ENCODE measurements around the gene SPTLC2. TPM values are rescaled to one million over a fixed set of nuclear protein-coding genes. Genes with fewer than 3 reads are reported as not detected.

Gene SPTLC2
- total and polyA plus RNA-seq, 2 of the 13 experiments (the other 11 are each of a cell fraction or from before 2014, with no cell fraction given): 17.4 to 17.5 TPM

- TF ChIP-seq, protein P1, sequence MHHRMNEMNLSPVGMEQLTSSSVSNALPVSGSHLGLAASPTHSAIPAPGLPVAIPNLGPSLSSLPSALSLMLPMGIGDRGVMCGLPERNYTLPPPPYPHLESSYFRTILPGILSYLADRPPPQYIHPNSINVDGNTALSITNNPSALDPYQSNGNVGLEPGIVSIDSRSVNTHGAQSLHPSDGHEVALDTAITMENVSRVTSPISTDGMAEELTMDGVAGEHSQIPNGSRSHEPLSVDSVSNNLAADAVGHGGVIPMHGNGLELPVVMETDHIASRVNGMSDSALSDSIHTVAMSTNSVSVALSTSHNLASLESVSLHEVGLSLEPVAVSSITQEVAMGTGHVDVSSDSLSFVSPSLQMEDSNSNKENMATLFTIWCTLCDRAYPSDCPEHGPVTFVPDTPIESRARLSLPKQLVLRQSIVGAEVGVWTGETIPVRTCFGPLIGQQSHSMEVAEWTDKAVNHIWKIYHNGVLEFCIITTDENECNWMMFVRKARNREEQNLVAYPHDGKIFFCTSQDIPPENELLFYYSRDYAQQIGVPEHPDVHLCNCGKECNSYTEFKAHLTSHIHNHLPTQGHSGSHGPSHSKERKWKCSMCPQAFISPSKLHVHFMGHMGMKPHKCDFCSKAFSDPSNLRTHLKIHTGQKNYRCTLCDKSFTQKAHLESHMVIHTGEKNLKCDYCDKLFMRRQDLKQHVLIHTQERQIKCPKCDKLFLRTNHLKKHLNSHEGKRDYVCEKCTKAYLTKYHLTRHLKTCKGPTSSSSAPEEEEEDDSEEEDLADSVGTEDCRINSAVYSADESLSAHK (CRISPR knock-in tag; IDR thresholded peaks at IDR 0.05; ENCODE audit: borderline replicate concordance): no peak
- TF ChIP-seq ZNF564 (CRISPR knock-in tag; IDR thresholded peaks at IDR 0.05) (no peak), CBFB (CRISPR knock-in tag; IDR thresholded peaks at IDR 0.05) (no peak), ZNF383 (CRISPR knock-in tag; IDR thresholded peaks at IDR 0.05; ENCODE audit: borderline replicate concordance) (no peak), TRIM24 (CRISPR knock-in tag; IDR thresholded peaks at IDR 0.05) (no peak), TARDBP (CRISPR knock-in tag; IDR thresholded peaks at IDR 0.05) (no peak), MTF1 (CRISPR knock-in tag; IDR thresholded peaks at IDR 0.05) (no peak), ZNF879 (CRISPR knock-in tag; IDR thresholded peaks at IDR 0.05) (no peak), LBX2 (CRISPR knock-in tag; IDR thresholded peaks at IDR 0.05; ENCODE audit: borderline replicate concordance) (no peak), THAP7 (CRISPR knock-in tag; IDR thresholded peaks at IDR 0.05) (no peak), ZNF605 (CRISPR knock-in tag; IDR thresholded peaks at IDR 0.05) (no peak), MBD4 (IDR thresholded peaks at IDR 0.05; ENCODE audit: borderline replicate concordance, low read length) (no peak), ISL2 (CRISPR knock-in tag; IDR thresholded peaks at IDR 0.05) (no peak), GABPB1 (CRISPR knock-in tag; IDR thresholded peaks at IDR 0.05) (no peak), ZNF660 (CRISPR knock-in tag; IDR thresholded peaks at IDR 0.05; ENCODE audit: borderline replicate concordance, low read depth) (no peak)
- TF ChIP-seq, protein P2, sequence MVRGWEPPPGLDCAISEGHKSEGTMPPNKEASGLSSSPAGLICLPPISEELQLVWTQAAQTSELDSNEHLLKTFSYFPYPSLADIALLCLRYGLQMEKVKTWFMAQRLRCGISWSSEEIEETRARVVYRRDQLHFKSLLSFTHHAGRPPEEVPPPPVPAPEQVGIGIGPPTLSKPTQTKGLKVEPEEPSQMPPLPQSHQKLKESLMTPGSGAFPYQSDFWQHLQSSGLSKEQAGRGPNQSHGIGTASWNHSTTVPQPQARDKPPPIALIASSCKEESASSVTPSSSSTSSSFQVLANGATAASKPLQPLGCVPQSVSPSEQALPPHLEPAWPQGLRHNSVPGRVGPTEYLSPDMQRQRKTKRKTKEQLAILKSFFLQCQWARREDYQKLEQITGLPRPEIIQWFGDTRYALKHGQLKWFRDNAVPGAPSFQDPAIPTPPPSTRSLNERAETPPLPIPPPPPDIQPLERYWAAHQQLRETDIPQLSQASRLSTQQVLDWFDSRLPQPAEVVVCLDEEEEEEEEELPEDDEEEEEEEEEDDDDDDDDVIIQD (CRISPR knock-in tag; IDR thresholded peaks at IDR 0.05; ENCODE audit: low read depth): no peak
These were observed 113.3 kb downstream of the SPTLC2 start (continued) for GRCh38 chr14:77503138-77503537.
